B cell (primary cell): ENCODE data around the gene SH3RF3.

ENCODE experiments used
- EZH2 ChIP-seq: IDR thresholded peaks from 2 replicates; pipeline ENCODE4 v1.6.1; 2012; ENCODE audit warnings: borderline replicate concordance, low read depth, mild to moderate bottlenecking, moderate library complexity, low read length; ENCODE audit not compliant: insufficient read depth, poor library complexity, severe bottlenecking
- TF ChIP-seq, protein P1 (sequence below): fragments of 200-600 bp; IDR thresholded peaks from one replicate; pipeline ENCODE4 v1.8.0; 2022; ENCODE audit warnings: antibody characterized with exemption, mild to moderate bottlenecking

DNA sequence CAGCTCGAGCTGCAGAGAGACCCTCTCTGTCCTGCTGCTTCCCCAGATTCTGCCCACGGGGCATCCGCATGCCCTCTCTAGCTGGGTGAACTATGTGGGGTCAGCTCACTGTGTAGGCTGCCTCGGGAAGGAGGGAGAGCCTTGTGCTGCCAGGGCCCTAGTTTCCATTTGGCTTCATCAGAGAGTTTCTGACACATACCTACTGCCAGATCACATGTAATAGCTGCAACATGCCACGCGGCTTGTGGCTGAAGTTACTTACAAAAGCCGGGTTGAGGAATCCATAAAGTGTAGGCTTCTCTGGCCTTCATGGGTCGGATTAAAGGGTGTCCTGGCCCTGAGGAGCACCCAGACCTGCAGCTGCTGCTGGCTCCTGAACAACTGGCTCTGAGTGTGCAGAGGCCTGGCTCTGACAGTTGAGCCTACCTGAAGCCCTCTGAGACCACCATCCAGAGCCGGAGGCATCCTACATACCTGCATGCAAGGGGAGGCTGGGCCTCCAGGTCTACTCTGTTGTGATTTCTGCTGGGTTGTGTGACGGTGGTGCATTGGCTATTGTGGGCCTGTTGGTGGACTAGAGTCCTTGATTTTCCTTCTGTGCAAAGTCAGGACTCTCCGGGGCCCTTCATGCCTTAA lies 130.0 kb downstream of the SH3RF3 start:
- TF ChIP-seq, protein P1, sequence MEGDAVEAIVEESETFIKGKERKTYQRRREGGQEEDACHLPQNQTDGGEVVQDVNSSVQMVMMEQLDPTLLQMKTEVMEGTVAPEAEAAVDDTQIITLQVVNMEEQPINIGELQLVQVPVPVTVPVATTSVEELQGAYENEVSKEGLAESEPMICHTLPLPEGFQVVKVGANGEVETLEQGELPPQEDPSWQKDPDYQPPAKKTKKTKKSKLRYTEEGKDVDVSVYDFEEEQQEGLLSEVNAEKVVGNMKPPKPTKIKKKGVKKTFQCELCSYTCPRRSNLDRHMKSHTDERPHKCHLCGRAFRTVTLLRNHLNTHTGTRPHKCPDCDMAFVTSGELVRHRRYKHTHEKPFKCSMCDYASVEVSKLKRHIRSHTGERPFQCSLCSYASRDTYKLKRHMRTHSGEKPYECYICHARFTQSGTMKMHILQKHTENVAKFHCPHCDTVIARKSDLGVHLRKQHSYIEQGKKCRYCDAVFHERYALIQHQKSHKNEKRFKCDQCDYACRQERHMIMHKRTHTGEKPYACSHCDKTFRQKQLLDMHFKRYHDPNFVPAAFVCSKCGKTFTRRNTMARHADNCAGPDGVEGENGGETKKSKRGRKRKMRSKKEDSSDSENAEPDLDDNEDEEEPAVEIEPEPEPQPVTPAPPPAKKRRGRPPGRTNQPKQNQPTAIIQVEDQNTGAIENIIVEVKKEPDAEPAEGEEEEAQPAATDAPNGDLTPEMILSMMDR, result no peak
- no peak for TF ChIP-seq EZH2
